ENCODE data around the gene SLC22A25. TPM values are rescaled to one million over a fixed set of nuclear protein-coding genes. Genes with fewer than 3 reads are reported as not detected.

The SLC22A25 gene
- polyA plus RNA-seq, 1 donor (not counting 4 experiments of a cell fraction or from before 2014, with no cell fraction given) = not detected

DNA sequence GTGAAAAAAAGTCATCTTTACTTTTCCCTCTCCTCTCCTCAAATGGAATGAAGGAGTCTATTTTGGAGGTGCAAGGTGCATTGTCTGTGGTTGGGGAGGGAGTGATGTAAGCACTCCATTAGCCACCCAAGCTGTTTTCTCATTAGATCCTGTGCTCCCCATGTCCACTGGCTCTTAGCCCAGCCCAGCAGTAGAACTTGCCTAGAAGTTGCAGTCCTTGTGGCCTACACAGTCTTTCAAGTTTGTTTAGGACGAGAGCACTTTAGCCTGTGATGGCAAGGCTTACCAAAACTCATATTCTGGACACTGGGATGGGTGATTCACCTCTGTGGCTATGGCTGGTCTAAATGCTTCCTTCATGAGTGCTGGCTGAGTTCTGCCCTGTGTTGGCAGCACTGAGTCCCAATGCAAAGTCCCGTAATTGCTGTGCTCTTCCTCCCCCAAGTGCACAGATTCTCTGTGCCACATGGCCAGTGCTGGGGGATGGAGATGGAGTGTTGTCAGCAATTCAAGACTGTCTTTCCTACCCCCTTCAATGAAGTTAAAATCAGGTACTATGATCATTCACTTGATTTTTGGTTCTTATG, 15.8 kb downstream of the SLC22A25 start:
- no peaks in the 10 kb centered on the region for H3K27me3 ChIP-seq (ENCODE audit: control insufficient read depth, extremely low read depth, insufficient read depth, low read length)
- no peak overlapping the region for H3K4me3 ChIP-seq (ENCODE audit: control insufficient read depth in 2 of 3, extremely low read depth in 1 of 3, insufficient read depth in 2 of 3, low read depth in 1 of 3, low read length in 3 of 3)
- no peaks in the 10 kb centered on the region for H3K36me3 ChIP-seq (ENCODE audit: control insufficient read depth in 2 of 2, extremely low read depth in 1 of 2, insufficient read depth in 2 of 2, low read length in 2 of 2)
- TF ChIP-seq, protein P1, sequence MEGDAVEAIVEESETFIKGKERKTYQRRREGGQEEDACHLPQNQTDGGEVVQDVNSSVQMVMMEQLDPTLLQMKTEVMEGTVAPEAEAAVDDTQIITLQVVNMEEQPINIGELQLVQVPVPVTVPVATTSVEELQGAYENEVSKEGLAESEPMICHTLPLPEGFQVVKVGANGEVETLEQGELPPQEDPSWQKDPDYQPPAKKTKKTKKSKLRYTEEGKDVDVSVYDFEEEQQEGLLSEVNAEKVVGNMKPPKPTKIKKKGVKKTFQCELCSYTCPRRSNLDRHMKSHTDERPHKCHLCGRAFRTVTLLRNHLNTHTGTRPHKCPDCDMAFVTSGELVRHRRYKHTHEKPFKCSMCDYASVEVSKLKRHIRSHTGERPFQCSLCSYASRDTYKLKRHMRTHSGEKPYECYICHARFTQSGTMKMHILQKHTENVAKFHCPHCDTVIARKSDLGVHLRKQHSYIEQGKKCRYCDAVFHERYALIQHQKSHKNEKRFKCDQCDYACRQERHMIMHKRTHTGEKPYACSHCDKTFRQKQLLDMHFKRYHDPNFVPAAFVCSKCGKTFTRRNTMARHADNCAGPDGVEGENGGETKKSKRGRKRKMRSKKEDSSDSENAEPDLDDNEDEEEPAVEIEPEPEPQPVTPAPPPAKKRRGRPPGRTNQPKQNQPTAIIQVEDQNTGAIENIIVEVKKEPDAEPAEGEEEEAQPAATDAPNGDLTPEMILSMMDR (optimal IDR thresholded peaks at IDR 0.05 in 1 of 3, IDR thresholded peaks at IDR 0.05 in 1 of 3, conservative IDR thresholded peaks at IDR 0.05 in 1 of 3; ENCODE audit: extremely low read depth in 1 of 3, insufficient read depth in 2 of 3, low read length in 3 of 3) = no peak
- H3K9ac ChIP-seq (ENCODE audit: control insufficient read depth, extremely low read depth, insufficient read depth, low read length) = no peak overlapping the region
- H2AFZ ChIP-seq (ENCODE audit: control insufficient read depth, low read length) = no peak overlapping the region
- no peaks in the 10 kb centered on the region for H3K9me1 ChIP-seq (ENCODE audit: control insufficient read depth, extremely low read depth, insufficient read depth, low read length)
- DNase-seq (ENCODE audit: low read depth, low spot score) = no peak
- no peaks in the 10 kb centered on the region for H3K4me1 ChIP-seq (ENCODE audit: control insufficient read depth, extremely low read depth, insufficient read depth, low read length)
- dilution Hi-C loops (cut with MboI; ENCODE audit: extremely low pct_ligation_motif_present, low sequenced_read_pairs) = no loop called here
- no peak for FAIRE-seq
- no peaks in the 10 kb centered on the region for H3K79me2 ChIP-seq (ENCODE audit: control insufficient read depth, insufficient read depth, low read length)
- H3K4me2 ChIP-seq (ENCODE audit: control insufficient read depth, extremely low read depth, insufficient read depth, low read depth, low read length) = no peak overlapping the region
- no peaks in the 10 kb centered on the region for H4K20me1 ChIP-seq (ENCODE audit: control insufficient read depth, extremely low read depth, insufficient read depth, low read length)
- H3K27ac ChIP-seq (ENCODE audit: control insufficient read depth, insufficient read depth, low read length) = no peak overlapping the region
- no peaks in the 10 kb centered on the region for H3K9me3 ChIP-seq (ENCODE audit: control insufficient read depth, low read depth, low read length)

DNA sequence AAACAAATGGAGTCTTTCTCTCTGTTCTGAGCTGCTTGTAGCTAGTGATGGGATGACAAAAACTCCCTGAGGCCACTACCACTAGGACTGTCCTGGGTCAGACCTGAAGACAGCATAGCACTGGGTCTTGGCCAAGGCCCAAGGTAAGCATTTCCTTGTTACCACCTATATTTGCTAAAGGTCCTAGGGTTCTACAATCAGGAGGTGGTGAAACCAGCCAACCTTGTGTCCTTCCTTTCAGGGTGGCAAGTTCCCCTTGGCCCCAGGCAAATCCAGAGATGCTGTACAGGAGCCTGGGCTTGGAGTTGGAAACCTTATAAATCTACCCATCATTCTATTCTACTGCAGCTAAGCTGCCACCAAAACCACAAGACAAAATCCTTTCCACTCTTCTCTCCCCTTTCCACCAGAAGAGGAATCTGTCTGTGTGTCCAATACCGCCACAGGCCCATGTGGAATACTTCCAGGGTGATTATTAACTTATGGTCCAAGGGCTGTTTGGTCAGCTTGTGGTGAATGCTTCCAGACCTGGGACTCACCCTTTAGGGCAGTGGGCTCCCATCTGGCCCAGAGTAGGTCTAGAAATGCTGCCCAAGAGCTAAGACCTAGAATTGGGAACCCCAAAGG, 16.8 kb downstream of the SLC22A25 start:
- no peak overlapping the region for H3K4me2 ChIP-seq (ENCODE audit: control insufficient read depth, extremely low read depth, insufficient read depth, low read depth, low read length)
- FAIRE-seq (no peak), DNase-seq (ENCODE audit: low read depth, low spot score) (no peak)
- H3K27me3 ChIP-seq (ENCODE audit: control insufficient read depth, extremely low read depth, insufficient read depth, low read length) = no peaks in the 10 kb centered on the region
- no peaks in the 10 kb centered on the region for H3K36me3 ChIP-seq (ENCODE audit: control insufficient read depth in 2 of 2, extremely low read depth in 1 of 2, insufficient read depth in 2 of 2, low read length in 2 of 2)
- no peak for TF ChIP-seq EZH2 (IDR thresholded peaks at IDR 0.05; ENCODE audit: low read length)
- TF ChIP-seq, protein P1 (optimal IDR thresholded peaks at IDR 0.05 in 1 of 3, IDR thresholded peaks at IDR 0.05 in 1 of 3, conservative IDR thresholded peaks at IDR 0.05 in 1 of 3; ENCODE audit: extremely low read depth in 1 of 3, insufficient read depth in 2 of 3, low read length in 3 of 3) = no peak
- H3K4me3 ChIP-seq (ENCODE audit: control insufficient read depth in 2 of 3, extremely low read depth in 1 of 3, insufficient read depth in 2 of 3, low read depth in 1 of 3, low read length in 3 of 3) = no peak overlapping the region
- H3K9me1 ChIP-seq (ENCODE audit: control insufficient read depth, extremely low read depth, insufficient read depth, low read length) = no peaks in the 10 kb centered on the region
- dilution Hi-C loops (cut with MboI; ENCODE audit: extremely low pct_ligation_motif_present, low sequenced_read_pairs) = no loop called here
- H3K4me1 ChIP-seq (ENCODE audit: control insufficient read depth, extremely low read depth, insufficient read depth, low read length) = no peaks in the 10 kb centered on the region
- H3K27ac ChIP-seq (ENCODE audit: control insufficient read depth, insufficient read depth, low read length) = no peak overlapping the region
- no peaks in the 10 kb centered on the region for H4K20me1 ChIP-seq (ENCODE audit: control insufficient read depth, extremely low read depth, insufficient read depth, low read length)
- no peaks in the 10 kb centered on the region for H3K79me2 ChIP-seq (ENCODE audit: control insufficient read depth, insufficient read depth, low read length)
- H2AFZ ChIP-seq (ENCODE audit: control insufficient read depth, low read length) = no peak overlapping the region
- H3K9me3 ChIP-seq (ENCODE audit: control insufficient read depth, low read depth, low read length) = no peaks in the 10 kb centered on the region
- no peak overlapping the region for H3K9ac ChIP-seq (ENCODE audit: control insufficient read depth, extremely low read depth, insufficient read depth, low read length)

All from keratinocyte (primary cell).